Mucosa of rectum (tissue), 2 donors: Measurements from ENCODE around the gene PROM1.

Experiments
- H3K27ac ChIP-seq, 2 donors: one replicate each; pipeline ENCODE4 v1.7.0; 2013; ENCODE audit warnings: inconsistent platforms in 2 of 2, low read depth in 2 of 2, low read length in 2 of 2
- H3K27me3 ChIP-seq, 2 donors: one replicate each; pipeline ENCODE4 v1.7.0; 2013; ENCODE audit warnings: low read length in 2 of 2; ENCODE audit not compliant: control insufficient read depth in 2 of 2, insufficient read depth in 2 of 2
- H3K36me3 ChIP-seq, 2 donors: one replicate each; pipeline ENCODE4 v1.7.0; 2013; ENCODE audit warnings: low read length in 2 of 2; ENCODE audit not compliant: control insufficient read depth in 2 of 2, insufficient read depth in 2 of 2
- H3K4me1 ChIP-seq, 2 donors: one replicate each; pipeline ENCODE4 v1.7.0; 2013; ENCODE audit warnings: low read length in 2 of 2, mild to moderate bottlenecking in 1 of 2; ENCODE audit not compliant: control insufficient read depth in 2 of 2, insufficient read depth in 2 of 2
- H3K4me3 ChIP-seq, 2 donors: one replicate each; pipeline ENCODE4 v1.7.0; 2013; ENCODE audit warnings: low read length in 2 of 2
- H3K9ac ChIP-seq, 2 donors: one replicate each; pipeline ENCODE4 v1.7.0; 2013; ENCODE audit warnings: low read length in 2 of 2, low read depth in 1 of 2, mild to moderate bottlenecking in 1 of 2
- H3K9me3 ChIP-seq, 2 donors: one replicate each; pipeline ENCODE4 v1.7.0; 2013; ENCODE audit warnings: low read length in 2 of 2; ENCODE audit not compliant: control insufficient read depth in 2 of 2
- donor health status: healthy.
- donor health status: Normal muscosa, but diverticular disease.

Gene PROM1

DNA sequence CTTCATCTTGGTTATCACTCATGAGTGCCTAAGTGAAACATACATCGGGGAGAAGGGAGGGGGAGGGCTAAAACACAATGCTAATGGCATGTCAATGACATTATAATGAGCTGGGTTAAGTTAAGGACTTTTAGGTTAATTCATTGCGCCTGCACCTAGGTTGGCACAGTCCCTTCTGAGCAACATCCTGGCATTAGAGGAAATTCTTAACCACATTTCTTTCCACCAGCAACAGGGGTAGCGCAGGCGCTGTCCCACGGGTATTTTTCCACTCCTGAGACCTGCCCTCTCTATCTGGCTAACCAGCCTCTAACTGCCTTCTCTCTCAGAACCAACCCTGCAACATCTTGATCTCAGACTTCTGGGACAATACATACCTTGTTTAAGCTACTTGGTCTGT lies 39.0 kb upstream of the PROM1 start:
- no peak overlapping the region for H3K27ac ChIP-seq
- H3K9ac ChIP-seq, result no peak overlapping the region
- no peaks in the 10 kb centered on the region for H3K9me3 ChIP-seq
- no peak overlapping the region for H3K4me3 ChIP-seq
- H3K27me3 ChIP-seq, result no peaks in the 10 kb centered on the region
- no peaks in the 10 kb centered on the region for H3K36me3 ChIP-seq
- H3K4me1 ChIP-seq, result peaks cover 0 to 3% of the 10 kb centered on the region in 2 donors

DNA sequence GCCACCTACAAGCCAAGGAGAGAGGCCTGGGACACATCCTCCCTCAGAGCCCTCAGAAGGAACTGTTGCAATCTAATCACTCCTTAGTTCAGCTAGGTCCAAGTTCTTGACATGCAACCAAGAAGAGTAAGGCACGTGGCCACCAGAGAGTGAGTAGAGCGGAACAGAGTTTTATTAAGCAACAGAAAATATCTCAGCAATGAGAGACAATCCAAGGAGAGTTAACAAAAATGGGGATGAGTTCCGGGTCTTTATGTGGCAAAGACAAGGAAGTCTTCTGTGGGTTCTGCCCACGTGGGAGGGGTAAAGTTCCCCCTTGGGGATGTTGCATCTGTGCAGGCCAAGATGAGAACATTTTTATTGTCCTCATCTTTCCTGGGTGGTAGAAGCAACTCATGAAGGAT lies 38.5 kb upstream of the PROM1 start:
- peaks cover 0 to 3% of the 10 kb centered on the region in 2 donors for H3K4me1 ChIP-seq
- no peaks in the 10 kb centered on the region for H3K9me3 ChIP-seq
- H3K9ac ChIP-seq, result no peak overlapping the region
- no peaks in the 10 kb centered on the region for H3K36me3 ChIP-seq
- H3K4me3 ChIP-seq, result no peak overlapping the region
- H3K27me3 ChIP-seq, result no peaks in the 10 kb centered on the region
- H3K27ac ChIP-seq, result no peak overlapping the region

DNA sequence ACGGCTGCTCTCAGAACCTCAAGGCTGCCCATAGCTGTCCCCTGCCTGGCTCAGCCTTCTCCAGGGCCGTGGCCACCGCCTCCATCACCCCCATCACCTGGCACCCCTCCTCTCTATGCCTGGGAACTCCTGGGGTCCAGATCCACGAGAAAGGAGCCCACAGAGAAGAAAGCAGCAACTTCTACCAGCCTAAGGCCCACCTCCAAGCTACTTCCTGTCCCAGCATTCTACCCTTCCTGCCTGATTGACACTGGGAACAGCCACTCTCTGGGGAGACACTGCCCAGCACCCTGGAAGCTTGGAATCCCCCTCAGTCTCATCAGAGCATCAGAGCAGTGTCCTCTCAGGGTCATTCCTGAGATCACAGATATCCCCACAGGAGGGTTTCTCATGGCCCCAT lies 36.9 kb upstream of the PROM1 start:
- Histone ChIP-seq H3K9me3 (no peaks in the 10 kb centered on the region), H3K27me3 (no peaks in the 10 kb centered on the region), H3K9ac (no peak overlapping the region), H3K4me3 (no peak overlapping the region), H3K27ac (no peak overlapping the region), H3K4me1 (peaks cover 0 to 3% of the 10 kb centered on the region in 2 donors), H3K36me3 (no peaks in the 10 kb centered on the region)

DNA sequence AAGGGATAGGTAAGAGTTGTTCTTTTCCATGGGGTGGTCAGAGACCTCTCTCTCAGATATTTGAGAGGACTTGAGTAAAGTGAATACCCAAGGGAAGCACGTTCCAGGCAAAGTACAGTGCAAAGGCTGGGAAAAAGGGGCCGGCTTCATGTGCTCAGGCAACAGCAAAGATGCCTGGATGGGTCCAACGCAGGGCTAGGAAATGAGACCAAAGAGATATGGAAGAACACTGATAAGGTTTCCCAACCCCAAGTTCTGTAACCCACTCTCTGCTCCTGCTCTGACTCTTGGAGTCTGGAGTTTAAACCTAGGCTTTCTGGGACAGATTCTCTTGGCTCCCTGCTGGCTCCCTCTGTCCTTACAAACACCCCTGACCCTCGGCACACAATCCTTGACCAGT lies 36.2 kb upstream of the PROM1 start:
- no peaks in the 10 kb centered on the region for H3K9me3 ChIP-seq
- peaks cover 0 to 3% of the 10 kb centered on the region in 2 donors for H3K4me1 ChIP-seq
- no peak overlapping the region for H3K4me3 ChIP-seq
- no peak overlapping the region for H3K27ac ChIP-seq
- H3K9ac ChIP-seq, result no peak overlapping the region
- no peaks in the 10 kb centered on the region for H3K27me3 ChIP-seq
- no peaks in the 10 kb centered on the region for H3K36me3 ChIP-seq

DNA sequence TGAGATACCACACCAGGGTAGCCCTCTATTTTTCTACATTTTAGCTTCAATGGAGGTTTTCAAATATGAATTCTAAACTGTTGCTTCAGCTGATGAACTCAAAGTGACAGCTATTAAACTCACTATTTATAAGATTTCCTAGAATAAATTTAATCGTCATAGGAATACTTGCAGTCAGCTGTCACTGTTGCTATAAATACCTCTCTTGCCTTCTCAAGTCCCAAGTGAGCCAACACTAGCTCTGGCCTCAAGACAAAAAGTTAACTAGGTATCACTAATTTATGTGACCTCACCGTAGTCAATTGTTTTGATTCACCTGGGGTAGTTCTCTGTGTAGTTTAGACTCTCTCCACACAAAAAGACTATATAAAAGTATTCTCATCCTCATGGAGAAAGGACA lies 34.3 kb upstream of the PROM1 start:
- H3K9ac ChIP-seq, result no peak overlapping the region
- H3K4me3 ChIP-seq, result no peak overlapping the region
- no peaks in the 10 kb centered on the region for H3K9me3 ChIP-seq
- no peak overlapping the region for H3K27ac ChIP-seq
- H3K27me3 ChIP-seq, result no peaks in the 10 kb centered on the region
- H3K36me3 ChIP-seq, result no peaks in the 10 kb centered on the region
- H3K4me1 ChIP-seq, result no peaks in the 10 kb centered on the region

DNA sequence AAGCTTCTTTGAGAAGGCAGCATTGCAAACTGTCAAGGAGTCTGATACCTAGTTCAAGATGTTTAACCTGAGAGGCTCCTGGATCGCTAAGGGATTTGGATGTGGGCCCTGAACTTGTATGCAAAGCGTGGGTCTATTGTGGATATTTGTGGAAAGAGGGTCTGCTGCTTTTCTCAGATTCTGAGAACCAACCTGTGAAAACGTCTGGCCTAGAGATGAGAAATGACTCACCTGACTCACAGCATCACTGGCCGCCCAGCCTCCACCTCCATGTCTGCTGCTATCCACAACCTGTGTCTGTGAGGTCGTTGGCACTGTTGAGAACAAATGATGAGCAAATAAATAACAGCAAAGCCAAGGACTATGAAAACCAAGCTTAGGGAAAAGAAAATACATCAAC lies 33.3 kb upstream of the PROM1 start:
- no peaks in the 10 kb centered on the region for H3K36me3 ChIP-seq
- no peak overlapping the region for H3K4me3 ChIP-seq
- H3K4me1 ChIP-seq, result no peaks in the 10 kb centered on the region

DNA sequence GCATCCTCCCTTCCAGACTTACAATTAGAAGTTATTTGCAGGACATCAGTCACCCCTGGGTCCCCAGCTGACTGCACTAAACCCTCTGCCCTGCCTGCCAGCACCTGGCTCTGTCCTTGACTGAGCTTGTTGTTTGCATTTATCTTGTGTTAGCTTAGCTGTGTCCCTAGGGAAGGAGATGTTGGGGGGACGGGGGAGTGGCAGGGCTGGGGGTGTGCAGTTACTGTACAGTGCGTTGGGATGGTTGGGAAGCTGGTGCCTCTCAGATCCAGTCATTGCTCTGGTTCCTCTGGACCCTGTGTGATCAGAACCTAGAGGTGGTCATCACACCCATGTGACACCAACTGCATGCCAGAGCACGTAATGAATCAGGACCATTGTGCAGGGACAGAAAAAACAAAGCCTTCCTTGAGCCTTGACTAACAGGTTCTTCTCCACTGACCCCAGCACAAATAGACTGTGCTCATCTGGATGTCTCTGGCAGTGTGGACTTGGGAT lies 32.7 kb upstream of the PROM1 start:
- no peak overlapping the region for H3K9ac ChIP-seq
- no peak overlapping the region for H3K4me3 ChIP-seq
- no peaks in the 10 kb centered on the region for H3K4me1 ChIP-seq
- no peaks in the 10 kb centered on the region for H3K36me3 ChIP-seq
- no peaks in the 10 kb centered on the region for H3K27me3 ChIP-seq
- no peak overlapping the region for H3K27ac ChIP-seq
- no peaks in the 10 kb centered on the region for H3K9me3 ChIP-seq

More for the DNA sequence above, 33.3 kb upstream of the PROM1 start:
- no peaks in the 10 kb centered on the region for H3K9me3 ChIP-seq
- no peak overlapping the region for H3K9ac ChIP-seq
- no peaks in the 10 kb centered on the region for H3K27me3 ChIP-seq
- H3K27ac ChIP-seq, result no peak overlapping the region

DNA sequence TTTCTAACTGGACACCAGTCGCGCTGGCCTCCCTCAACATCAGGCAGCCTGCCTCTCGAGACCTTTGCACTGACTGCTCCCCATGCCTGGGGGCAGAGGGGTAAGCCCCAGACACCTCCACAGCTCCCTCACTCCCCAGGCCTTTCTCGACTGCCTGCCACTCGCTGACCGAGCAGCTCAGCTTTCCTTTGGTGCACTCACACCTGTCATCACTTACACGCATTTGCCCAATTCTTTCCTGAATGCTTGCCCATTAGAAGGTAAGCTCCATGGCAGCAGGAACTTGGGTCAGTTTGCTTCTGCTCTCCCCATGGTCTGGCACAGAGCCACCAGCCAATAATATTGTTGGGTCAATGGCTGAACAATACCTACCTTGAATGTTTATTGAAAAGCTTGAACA lies 32.2 kb upstream of the PROM1 start:
- H3K4me1 ChIP-seq, result no peaks in the 10 kb centered on the region
- H3K9ac ChIP-seq, result no peak overlapping the region
- no peaks in the 10 kb centered on the region for H3K36me3 ChIP-seq
- no peaks in the 10 kb centered on the region for H3K9me3 ChIP-seq
- no peak overlapping the region for H3K27ac ChIP-seq
- H3K4me3 ChIP-seq, result no peak overlapping the region
- no peaks in the 10 kb centered on the region for H3K27me3 ChIP-seq

DNA sequence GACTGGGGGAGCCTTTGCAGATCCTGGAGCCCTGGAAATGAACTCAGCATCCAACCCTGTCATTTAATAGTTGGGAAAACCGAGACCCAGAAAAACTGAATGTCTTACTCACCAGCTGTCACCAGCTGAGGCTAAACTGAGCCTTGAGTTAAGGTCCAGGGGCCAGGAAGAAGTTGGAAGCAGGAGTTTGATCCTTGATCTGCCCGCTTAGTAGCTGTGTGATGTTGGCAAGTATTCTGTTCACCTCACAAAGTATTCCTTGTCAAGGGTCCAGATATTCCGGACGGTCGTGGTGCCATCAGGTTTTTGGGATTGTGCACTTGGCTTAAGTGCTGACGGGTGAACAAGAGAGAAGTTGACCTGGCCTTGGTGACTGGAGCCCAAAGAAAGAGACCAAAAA lies 30.7 kb upstream of the PROM1 start:
- Histone ChIP-seq H3K4me1 (no peaks in the 10 kb centered on the region), H3K4me3 (no peak overlapping the region), H3K27ac (no peak overlapping the region), H3K9me3 (no peaks in the 10 kb centered on the region), H3K36me3 (no peaks in the 10 kb centered on the region), H3K9ac (no peak overlapping the region), H3K27me3 (no peaks in the 10 kb centered on the region)

DNA sequence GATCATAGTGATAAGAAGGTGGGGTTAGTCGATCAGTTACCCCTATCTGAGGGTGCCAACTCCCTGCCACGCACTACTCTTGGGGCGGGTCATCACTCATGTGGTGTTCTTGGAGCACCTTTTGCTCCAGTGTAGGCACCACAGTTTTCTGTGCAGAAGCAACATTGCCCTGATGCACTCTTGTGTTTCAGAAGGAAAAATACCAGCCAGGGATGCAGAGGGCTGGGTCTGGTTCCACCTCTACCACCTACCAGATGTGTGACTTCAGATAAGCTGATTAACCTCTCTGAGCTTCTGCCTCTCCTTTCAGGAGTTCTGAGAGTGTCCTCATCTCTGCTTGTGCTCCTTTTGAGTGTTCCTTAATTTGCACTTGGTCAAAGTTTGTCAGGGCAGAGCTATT lies 29.9 kb upstream of the PROM1 start:
- H3K4me1 ChIP-seq, result no peaks in the 10 kb centered on the region
- H3K36me3 ChIP-seq, result no peaks in the 10 kb centered on the region
- no peak overlapping the region for H3K4me3 ChIP-seq
- no peaks in the 10 kb centered on the region for H3K27me3 ChIP-seq
- H3K27ac ChIP-seq, result no peak overlapping the region
- H3K9me3 ChIP-seq, result no peaks in the 10 kb centered on the region
- no peak overlapping the region for H3K9ac ChIP-seq

DNA sequence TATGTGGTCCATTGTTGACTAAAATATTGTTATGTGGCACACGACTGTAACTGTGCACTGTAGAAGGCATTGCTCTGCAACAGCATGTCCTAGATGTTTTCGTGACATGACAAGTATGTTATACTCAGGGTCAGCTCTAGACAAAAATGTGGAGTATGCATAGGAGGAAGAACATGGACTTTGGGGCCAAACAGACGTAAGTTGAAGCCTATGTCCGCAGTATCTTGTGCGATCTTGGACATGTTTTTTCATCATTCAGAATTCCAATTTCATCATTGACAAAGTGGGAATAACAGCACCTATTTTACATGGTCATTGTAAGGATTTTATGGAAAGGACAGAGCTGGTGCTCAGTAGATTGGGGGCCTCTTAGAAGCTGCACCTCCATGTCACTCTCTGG lies 27.7 kb upstream of the PROM1 start:
- no peak overlapping the region for H3K4me3 ChIP-seq
- no peaks in the 10 kb centered on the region for H3K27me3 ChIP-seq
- H3K36me3 ChIP-seq, result no peaks in the 10 kb centered on the region
- H3K9ac ChIP-seq, result no peak overlapping the region
- H3K4me1 ChIP-seq, result no peaks in the 10 kb centered on the region
- H3K9me3 ChIP-seq, result no peaks in the 10 kb centered on the region
- H3K27ac ChIP-seq, result no peak overlapping the region
